Measurements from ENCODE around the gene RPS6KC1.

RPS6KC1 gene

GRCh38 chr1:213279410-213279809 is 228.4 kb downstream of the RPS6KC1 start:
- H3K4me1 ChIP-seq (ENCODE audit: insufficient read depth, low read length, poor library complexity, severe bottlenecking): peaks cover 3% of the 10 kb centered on the region
- no peak overlapping the region for H2AFZ ChIP-seq (ENCODE audit: low read length)
- no peaks in the 10 kb centered on the region for H4K20me1 ChIP-seq (ENCODE audit: insufficient read depth, low read length, poor library complexity, severe bottlenecking)
- no peak overlapping the region for H3K4me3 ChIP-seq (ENCODE audit: low read length, poor library complexity, severe bottlenecking)
- no peaks in the 10 kb centered on the region for H3K9me3 ChIP-seq (ENCODE audit: insufficient read depth, low read depth, low read length)
- no peaks in the 10 kb centered on the region for H3K27me3 ChIP-seq (ENCODE audit: insufficient read depth, low read length, poor library complexity, severe bottlenecking)
- H3K4me2 ChIP-seq (ENCODE audit: low read depth, low read length, poor library complexity, severe bottlenecking): no peak overlapping the region
- H3K36me3 ChIP-seq (ENCODE audit: insufficient read depth, low read length): no peaks in the 10 kb centered on the region
- H3K79me2 ChIP-seq (ENCODE audit: insufficient read depth, low read length): no peaks in the 10 kb centered on the region
- TF ChIP-seq, protein P1, sequence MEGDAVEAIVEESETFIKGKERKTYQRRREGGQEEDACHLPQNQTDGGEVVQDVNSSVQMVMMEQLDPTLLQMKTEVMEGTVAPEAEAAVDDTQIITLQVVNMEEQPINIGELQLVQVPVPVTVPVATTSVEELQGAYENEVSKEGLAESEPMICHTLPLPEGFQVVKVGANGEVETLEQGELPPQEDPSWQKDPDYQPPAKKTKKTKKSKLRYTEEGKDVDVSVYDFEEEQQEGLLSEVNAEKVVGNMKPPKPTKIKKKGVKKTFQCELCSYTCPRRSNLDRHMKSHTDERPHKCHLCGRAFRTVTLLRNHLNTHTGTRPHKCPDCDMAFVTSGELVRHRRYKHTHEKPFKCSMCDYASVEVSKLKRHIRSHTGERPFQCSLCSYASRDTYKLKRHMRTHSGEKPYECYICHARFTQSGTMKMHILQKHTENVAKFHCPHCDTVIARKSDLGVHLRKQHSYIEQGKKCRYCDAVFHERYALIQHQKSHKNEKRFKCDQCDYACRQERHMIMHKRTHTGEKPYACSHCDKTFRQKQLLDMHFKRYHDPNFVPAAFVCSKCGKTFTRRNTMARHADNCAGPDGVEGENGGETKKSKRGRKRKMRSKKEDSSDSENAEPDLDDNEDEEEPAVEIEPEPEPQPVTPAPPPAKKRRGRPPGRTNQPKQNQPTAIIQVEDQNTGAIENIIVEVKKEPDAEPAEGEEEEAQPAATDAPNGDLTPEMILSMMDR (conservative IDR thresholded peaks at IDR 0.05; ENCODE audit: low read length): no peak
- no peak for TF ChIP-seq EZH2phosphoT487 (IDR thresholded peaks at IDR 0.05; ENCODE audit: borderline replicate concordance)
- no peak overlapping the region for H3K9ac ChIP-seq (ENCODE audit: low read depth, low read length, poor library complexity, severe bottlenecking)
- H3F3A ChIP-seq (ENCODE audit: low read depth): no peaks in the 10 kb centered on the region
- no peaks in the 10 kb centered on the region for H3K9me2 ChIP-seq (replicated peaks; ENCODE audit: low read depth, low read length)

DNA sequence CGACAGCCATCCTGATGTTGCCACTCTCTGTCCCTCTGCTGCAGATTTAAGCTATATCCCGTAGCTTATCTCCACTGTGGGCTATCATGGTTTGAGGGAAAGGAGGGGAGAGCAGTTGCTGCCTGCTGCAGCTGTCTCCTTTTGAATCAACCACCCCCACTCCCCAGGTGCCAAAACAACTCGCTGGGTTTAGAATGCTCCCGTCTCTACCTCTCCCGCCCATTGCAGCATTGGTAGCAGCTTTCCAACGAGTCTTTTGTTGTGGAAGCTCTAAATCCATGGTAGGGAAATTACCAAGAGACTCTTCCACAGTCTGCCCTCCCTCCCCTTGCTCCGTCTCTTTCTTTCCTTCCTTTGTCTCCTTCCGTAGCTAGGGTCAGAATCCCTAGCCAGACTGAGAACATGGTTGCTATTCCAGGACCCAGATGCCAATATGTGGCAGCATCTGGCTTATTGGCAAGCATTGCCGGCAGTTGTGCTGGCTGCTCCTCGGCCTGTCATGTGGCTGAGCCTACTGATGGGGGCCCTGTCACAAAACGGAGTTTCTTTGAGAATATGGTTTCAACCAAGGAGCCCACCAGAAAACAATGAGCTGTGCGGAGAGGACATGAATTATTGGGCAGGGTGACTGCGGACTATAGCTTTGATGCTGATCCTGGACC is 230.7 kb downstream of the RPS6KC1 start:
- Histone ChIP-seq H3K4me3 (ENCODE audit: low read length, poor library complexity, severe bottlenecking) (no peak overlapping the region), H3K4me2 (ENCODE audit: low read depth, low read length, poor library complexity, severe bottlenecking) (no peak overlapping the region), H2AFZ (ENCODE audit: low read length) (no peak overlapping the region), H3K9ac (ENCODE audit: low read depth, low read length, poor library complexity, severe bottlenecking) (no peak overlapping the region), H3K4me1 (ENCODE audit: insufficient read depth, low read length, poor library complexity, severe bottlenecking) (peaks cover 3% of the 10 kb centered on the region), H3K9me2 (replicated peaks; ENCODE audit: low read depth, low read length) (no peaks in the 10 kb centered on the region), H3K79me2 (ENCODE audit: insufficient read depth, low read length) (no peaks in the 10 kb centered on the region), H3F3A (ENCODE audit: low read depth) (no peaks in the 10 kb centered on the region), H3K36me3 (ENCODE audit: insufficient read depth, low read length) (no peaks in the 10 kb centered on the region), H3K9me3 (ENCODE audit: insufficient read depth, low read depth, low read length) (no peaks in the 10 kb centered on the region), H3K27me3 (ENCODE audit: insufficient read depth, low read length, poor library complexity, severe bottlenecking) (no peaks in the 10 kb centered on the region), H4K20me1 (ENCODE audit: insufficient read depth, low read length, poor library complexity, severe bottlenecking) (no peaks in the 10 kb centered on the region)
- TF ChIP-seq, protein P1 (conservative IDR thresholded peaks at IDR 0.05; ENCODE audit: low read length): no peak
- no peak for TF ChIP-seq EZH2phosphoT487 (IDR thresholded peaks at IDR 0.05; ENCODE audit: borderline replicate concordance)

DNA sequence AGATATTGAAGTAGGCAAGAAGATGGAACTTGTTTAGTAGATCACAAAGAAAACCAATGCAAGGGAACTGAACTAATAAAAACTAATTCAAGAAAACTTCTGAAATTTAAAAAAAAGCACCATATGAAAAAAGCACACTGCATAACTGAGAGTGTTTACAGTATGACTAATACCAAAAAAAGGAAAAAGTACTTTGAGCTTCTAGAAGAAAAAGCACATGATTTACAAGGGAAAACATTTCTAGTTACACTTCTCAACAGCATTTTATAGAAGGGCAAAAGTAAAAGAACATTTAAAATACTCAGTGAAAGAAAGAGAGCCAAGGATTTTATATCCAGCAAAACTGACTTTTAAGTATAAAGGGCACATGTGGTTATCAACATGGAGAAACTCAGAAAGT is 233.6 kb downstream of the RPS6KC1 start:
- Histone ChIP-seq H3K79me2 (ENCODE audit: insufficient read depth, low read length) (no peaks in the 10 kb centered on the region), H3K9me2 (replicated peaks; ENCODE audit: low read depth, low read length) (no peaks in the 10 kb centered on the region), H3K27me3 (ENCODE audit: insufficient read depth, low read length, poor library complexity, severe bottlenecking) (no peaks in the 10 kb centered on the region), H3K4me1 (ENCODE audit: insufficient read depth, low read length, poor library complexity, severe bottlenecking) (no peaks in the 10 kb centered on the region), H3K4me3 (ENCODE audit: low read length, poor library complexity, severe bottlenecking) (no peak overlapping the region), H3K9me3 (ENCODE audit: insufficient read depth, low read depth, low read length) (no peaks in the 10 kb centered on the region), H4K20me1 (ENCODE audit: insufficient read depth, low read length, poor library complexity, severe bottlenecking) (no peaks in the 10 kb centered on the region), H3F3A (ENCODE audit: low read depth) (no peaks in the 10 kb centered on the region), H3K4me2 (ENCODE audit: low read depth, low read length, poor library complexity, severe bottlenecking) (no peak overlapping the region), H2AFZ (ENCODE audit: low read length) (no peak overlapping the region), H3K36me3 (ENCODE audit: insufficient read depth, low read length) (no peaks in the 10 kb centered on the region), H3K9ac (ENCODE audit: low read depth, low read length, poor library complexity, severe bottlenecking) (no peak overlapping the region)
- TF ChIP-seq, protein P1 (conservative IDR thresholded peaks at IDR 0.05; ENCODE audit: low read length): no peak
- no peak for TF ChIP-seq EZH2phosphoT487 (IDR thresholded peaks at IDR 0.05; ENCODE audit: borderline replicate concordance)

Data from Loucy (cell line).